WTC11 (cell line): Measurements from ENCODE around the gene MYO1A.

ENCODE experiments used
- ATF6 ChIP-seq: sonication (generic); formaldehyde crosslinking; IDR thresholded peaks from 2 replicates; pipeline ENCODE4 v1.8.1; 2023; ENCODE audit warnings: mild to moderate bottlenecking, missing genetic modification reagents
- CTCF ChIP-seq: fragments of 200-600 bp; IDR thresholded peaks from 2 replicates; pipeline ENCODE4 v1.8.0; 2022; ENCODE audit warnings: antibody characterized with exemption
- ESRRA ChIP-seq: sonication (generic); formaldehyde crosslinking; IDR thresholded peaks from 2 replicates; pipeline ENCODE4 v1.8.1; 2022; ENCODE audit warnings: mild to moderate bottlenecking, missing genetic modification reagents, borderline replicate concordance
- TEAD4 ChIP-seq: sonication (generic); formaldehyde crosslinking; IDR thresholded peaks from 2 replicates; pipeline ENCODE4 v1.8.0; 2022; ENCODE audit warnings: mild to moderate bottlenecking, missing genetic modification reagents
- TP53 ChIP-seq: sonication (generic); formaldehyde crosslinking; IDR thresholded peaks from 2 replicates; pipeline ENCODE4 v1.8.1; 2023; ENCODE audit warnings: mild to moderate bottlenecking, missing genetic modification reagents
- ZNF138 ChIP-seq: sonication (generic); formaldehyde crosslinking; conservative IDR thresholded peaks from 2 replicates; pipeline ENCODE4 v1.8.1; 2022; ENCODE audit warnings: mild to moderate bottlenecking, moderate library complexity, missing genetic modification reagents
- TF ChIP-seq, protein P1 (sequence below): sonication (generic); formaldehyde crosslinking; conservative IDR thresholded peaks from 2 replicates; pipeline ENCODE4 v1.8.1; 2022; ENCODE audit warnings: mild to moderate bottlenecking, missing genetic modification reagents
- TF ChIP-seq, protein P2 (sequence below): fragments of 250-450 bp; sonication (Bioruptor Pico); IDR thresholded peaks from 2 replicates; pipeline ENCODE4 v1.9.0; 2021; ENCODE audit warnings: mild to moderate bottlenecking

- TF ChIP-seq CTCF (no peak), ZNF138 (CRISPR knock-in tag) (no peak), TEAD4 (no peak), TP53 (CRISPR knock-in tag) (no peak), ATF6 (CRISPR knock-in tag) (no peak), ESRRA (CRISPR knock-in tag) (no peak)
- TF ChIP-seq, protein P1, sequence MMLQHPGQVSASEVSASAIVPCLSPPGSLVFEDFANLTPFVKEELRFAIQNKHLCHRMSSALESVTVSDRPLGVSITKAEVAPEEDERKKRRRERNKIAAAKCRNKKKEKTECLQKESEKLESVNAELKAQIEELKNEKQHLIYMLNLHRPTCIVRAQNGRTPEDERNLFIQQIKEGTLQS: no peak
- TF ChIP-seq, protein P2, sequence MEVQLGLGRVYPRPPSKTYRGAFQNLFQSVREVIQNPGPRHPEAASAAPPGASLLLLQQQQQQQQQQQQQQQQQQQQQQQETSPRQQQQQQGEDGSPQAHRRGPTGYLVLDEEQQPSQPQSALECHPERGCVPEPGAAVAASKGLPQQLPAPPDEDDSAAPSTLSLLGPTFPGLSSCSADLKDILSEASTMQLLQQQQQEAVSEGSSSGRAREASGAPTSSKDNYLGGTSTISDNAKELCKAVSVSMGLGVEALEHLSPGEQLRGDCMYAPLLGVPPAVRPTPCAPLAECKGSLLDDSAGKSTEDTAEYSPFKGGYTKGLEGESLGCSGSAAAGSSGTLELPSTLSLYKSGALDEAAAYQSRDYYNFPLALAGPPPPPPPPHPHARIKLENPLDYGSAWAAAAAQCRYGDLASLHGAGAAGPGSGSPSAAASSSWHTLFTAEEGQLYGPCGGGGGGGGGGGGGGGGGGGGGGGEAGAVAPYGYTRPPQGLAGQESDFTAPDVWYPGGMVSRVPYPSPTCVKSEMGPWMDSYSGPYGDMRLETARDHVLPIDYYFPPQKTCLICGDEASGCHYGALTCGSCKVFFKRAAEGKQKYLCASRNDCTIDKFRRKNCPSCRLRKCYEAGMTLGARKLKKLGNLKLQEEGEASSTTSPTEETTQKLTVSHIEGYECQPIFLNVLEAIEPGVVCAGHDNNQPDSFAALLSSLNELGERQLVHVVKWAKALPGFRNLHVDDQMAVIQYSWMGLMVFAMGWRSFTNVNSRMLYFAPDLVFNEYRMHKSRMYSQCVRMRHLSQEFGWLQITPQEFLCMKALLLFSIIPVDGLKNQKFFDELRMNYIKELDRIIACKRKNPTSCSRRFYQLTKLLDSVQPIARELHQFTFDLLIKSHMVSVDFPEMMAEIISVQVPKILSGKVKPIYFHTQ (CRISPR knock-in tag): no peak
Measured at GRCh38 chr12:57046947-57047890, 2.7 kb downstream of the MYO1A start.
